PC-9 (cell line): ENCODE data around the gene CNTNAP2. TPM values are rescaled to one million over a fixed set of nuclear protein-coding genes. Genes with fewer than 3 reads are reported as not detected.

Source experiments
- BruUV-seq: library from RNA; stranded (reverse); fragments of 400-500 nt; replicated peaks from 2 replicates; lab custom pipeline; 2021; lab: Mats Ljungman, UMichigan
- CTCF ChIA-PET: fragments of 300-600 bp; sonication (Branson Sonifier 250); formaldehyde crosslinking; loops from one replicate; lab custom pipeline; 2022; ENCODE audit warnings: antibody characterized with exemption; lab: Charles Lee
- POLR2A ChIA-PET: fragments of 300-600 bp; sonication (Branson Sonifier 250); formaldehyde crosslinking; loops from one replicate; lab custom pipeline; 2022; ENCODE audit warnings: antibody characterized with exemption; ENCODE audit not compliant: unreplicated experiment; lab: Charles Lee
- DNase-seq, 2 experiments: peaks; one replicate each; pipeline versions ENCODE4 v3.0.0 to v3.0.0-alpha.2; 2015 to 2022; ENCODE audit warnings: mixed read lengths in 1 of 2
- H2AFZ ChIP-seq: fragments of 200-600 bp; sonication (generic); 2 replicates; pipeline ENCODE4 v1.8.1; 2017; ENCODE audit warnings: antibody characterized with exemption
- H3F3A ChIP-seq: fragments of 200-600 bp; sonication (generic); 2 replicates; pipeline ENCODE4 v1.8.1; 2017; ENCODE audit warnings: antibody characterized with exemption, mild to moderate bottlenecking, low read depth; ENCODE audit not compliant: insufficient read depth
- H3K27ac ChIP-seq: fragments of 200-600 bp; sonication (generic); 2 replicates; pipeline ENCODE4 v1.6.1; 2016; ENCODE audit warnings: mixed run types
- H3K27me3 ChIP-seq: fragments of 200-600 bp; sonication (generic); 2 replicates; pipeline ENCODE4 v1.6.1; 2016; ENCODE audit warnings: low read depth, mixed run types; ENCODE audit not compliant: insufficient read depth
- H3K36me3 ChIP-seq: fragments of 200-600 bp; sonication (generic); 2 replicates; pipeline ENCODE4 v1.6.1; 2016; ENCODE audit warnings: low read depth, mixed run types
- H3K4me1 ChIP-seq: fragments of 200-600 bp; sonication (generic); replicated peaks from 2 replicates; pipeline ENCODE4 v1.6.1; 2016; ENCODE audit warnings: mixed run types; ENCODE audit not compliant: insufficient read depth
- H3K4me2 ChIP-seq: fragments of 200-600 bp; sonication (generic); 2 replicates; pipeline ENCODE4 v1.6.1; 2017; ENCODE audit warnings: mixed run types
- H3K4me3 ChIP-seq: fragments of 200-600 bp; sonication (generic); 2 replicates; pipeline ENCODE4 v1.6.1; 2016; ENCODE audit warnings: mixed run types
- H3K79me2 ChIP-seq: fragments of 200-600 bp; sonication (generic); 2 replicates; pipeline ENCODE4 v1.6.1; 2017; ENCODE audit warnings: low read depth, mixed run types
- H3K9me2 ChIP-seq: fragments of 200-600 bp; sonication (generic); 2 replicates; pipeline ENCODE4 v1.8.1; 2017; ENCODE audit warnings: mild to moderate bottlenecking; ENCODE audit not compliant: insufficient read depth
- H3K9me3 ChIP-seq: fragments of 200-600 bp; sonication (generic); 2 replicates; pipeline ENCODE4 v1.8.1; 2016; ENCODE audit warnings: low read depth; ENCODE audit not compliant: insufficient read depth
- H4K20me1 ChIP-seq: fragments of 200-600 bp; sonication (generic); 2 replicates; pipeline ENCODE4 v1.8.1; 2017; ENCODE audit not compliant: insufficient read depth
- EZH2 ChIP-seq: fragments of 200-600 bp; sonication (generic); IDR thresholded peaks from 2 replicates; pipeline ENCODE4 v1.8.0; 2017; ENCODE audit warnings: antibody characterized with exemption, low read depth
- intact Hi-C: fragments of 100-400 bp; cut with micrococcal nuclease; formaldehyde crosslinking; loops from one replicate; pipeline ENCODE4 v1.10.0; 2022; ENCODE audit not compliant: unreplicated experiment
- total RNA-seq: library from RNA; stranded (reverse); gene quantifications from 2 replicates; pipeline ENCODE4 v1.2.3, GENCODE V29; 2021
- TF ChIP-seq, protein P1 (sequence below): fragments of 200-600 bp; sonication (generic); conservative IDR thresholded peaks from 2 replicates; pipeline ENCODE4 v1.6.1; 2017; ENCODE audit warnings: mixed run types, antibody characterized with exemption, mild to moderate bottlenecking, moderate library complexity

CNTNAP2 gene
- total RNA-seq, 1 experiment from 2014 or later: not detected

DNA sequence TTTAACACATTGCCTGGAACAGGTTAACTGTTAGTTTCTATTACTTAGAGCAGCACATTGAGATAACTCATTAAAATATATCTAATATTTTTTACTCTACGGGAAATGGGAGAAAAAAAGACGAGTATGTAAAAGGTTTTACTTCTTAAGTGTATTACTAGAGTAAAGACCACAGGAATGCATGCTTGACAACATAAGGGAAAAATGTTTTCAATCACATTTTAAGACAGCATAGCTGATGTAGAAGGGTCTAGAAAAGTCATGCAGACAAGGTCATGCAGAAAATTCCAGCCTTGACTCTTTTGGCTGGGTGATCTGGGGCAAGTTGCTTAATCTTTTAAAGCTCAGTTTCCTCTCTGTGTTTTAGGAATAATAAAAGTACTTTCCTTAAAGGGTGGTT lies 806.2 kb downstream of the CNTNAP2 start:
- H3K27ac ChIP-seq: no peak overlapping the region
- H3K9me2 ChIP-seq: no peaks in the 10 kb centered on the region
- DNase-seq: no peak
- no peaks in the 10 kb centered on the region for H3K4me1 ChIP-seq
- BruUV-seq: no TSS peak
- TF ChIP-seq EZH2: no peak
- TF ChIP-seq, protein P1, sequence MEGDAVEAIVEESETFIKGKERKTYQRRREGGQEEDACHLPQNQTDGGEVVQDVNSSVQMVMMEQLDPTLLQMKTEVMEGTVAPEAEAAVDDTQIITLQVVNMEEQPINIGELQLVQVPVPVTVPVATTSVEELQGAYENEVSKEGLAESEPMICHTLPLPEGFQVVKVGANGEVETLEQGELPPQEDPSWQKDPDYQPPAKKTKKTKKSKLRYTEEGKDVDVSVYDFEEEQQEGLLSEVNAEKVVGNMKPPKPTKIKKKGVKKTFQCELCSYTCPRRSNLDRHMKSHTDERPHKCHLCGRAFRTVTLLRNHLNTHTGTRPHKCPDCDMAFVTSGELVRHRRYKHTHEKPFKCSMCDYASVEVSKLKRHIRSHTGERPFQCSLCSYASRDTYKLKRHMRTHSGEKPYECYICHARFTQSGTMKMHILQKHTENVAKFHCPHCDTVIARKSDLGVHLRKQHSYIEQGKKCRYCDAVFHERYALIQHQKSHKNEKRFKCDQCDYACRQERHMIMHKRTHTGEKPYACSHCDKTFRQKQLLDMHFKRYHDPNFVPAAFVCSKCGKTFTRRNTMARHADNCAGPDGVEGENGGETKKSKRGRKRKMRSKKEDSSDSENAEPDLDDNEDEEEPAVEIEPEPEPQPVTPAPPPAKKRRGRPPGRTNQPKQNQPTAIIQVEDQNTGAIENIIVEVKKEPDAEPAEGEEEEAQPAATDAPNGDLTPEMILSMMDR: no peak
- no peaks in the 10 kb centered on the region for H3K27me3 ChIP-seq
- H3K4me2 ChIP-seq: no peak overlapping the region
- ChIA-PET POLR2A (no interaction called here), CTCF (no interaction called here)
- no peaks in the 10 kb centered on the region for H3F3A ChIP-seq
- no peaks in the 10 kb centered on the region for H4K20me1 ChIP-seq
- intact Hi-C loops: no loop called here
- H3K9me3 ChIP-seq: no peaks in the 10 kb centered on the region
- H3K36me3 ChIP-seq: no peaks in the 10 kb centered on the region
- no peak overlapping the region for H2AFZ ChIP-seq
- no peaks in the 10 kb centered on the region for H3K79me2 ChIP-seq
- no peak overlapping the region for H3K4me3 ChIP-seq

DNA sequence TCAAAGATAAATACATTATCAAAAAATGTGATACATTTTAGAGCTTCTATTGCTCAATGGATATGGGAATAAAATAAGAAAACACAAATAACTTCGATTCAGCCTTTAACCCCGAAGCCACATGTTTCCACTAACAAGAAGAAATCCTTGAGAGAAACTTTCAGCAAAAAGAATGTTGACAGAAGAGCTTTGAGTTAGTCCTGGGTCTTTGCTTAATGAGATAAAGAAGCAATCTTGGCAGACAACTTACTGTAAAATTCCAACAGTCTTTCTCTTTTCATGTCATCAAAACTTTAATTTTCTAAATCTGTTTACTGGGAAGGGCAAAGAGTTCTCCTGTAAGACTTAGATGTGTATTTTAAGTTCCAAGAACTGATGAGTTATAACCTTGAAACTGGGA lies 810.2 kb downstream of the CNTNAP2 start:
- CTCF ChIA-PET: no interaction called here
- Histone ChIP-seq H3K27me3 (no peaks in the 10 kb centered on the region), H3K4me2 (no peak overlapping the region), H3K9me3 (no peaks in the 10 kb centered on the region), H3K36me3 (no peaks in the 10 kb centered on the region), H3K79me2 (no peaks in the 10 kb centered on the region), H3K9me2 (no peaks in the 10 kb centered on the region), H4K20me1 (no peaks in the 10 kb centered on the region), H3K27ac (no peak overlapping the region), H3F3A (no peaks in the 10 kb centered on the region), H3K4me1 (no peaks in the 10 kb centered on the region), H2AFZ (no peak overlapping the region), H3K4me3 (no peak overlapping the region)
- TF ChIP-seq EZH2: no peak
- TF ChIP-seq, protein P1: no peak
- no peak for DNase-seq
- POLR2A ChIA-PET: no interaction called here
- no TSS peak for BruUV-seq
- intact Hi-C loops: no loop called here

DNA sequence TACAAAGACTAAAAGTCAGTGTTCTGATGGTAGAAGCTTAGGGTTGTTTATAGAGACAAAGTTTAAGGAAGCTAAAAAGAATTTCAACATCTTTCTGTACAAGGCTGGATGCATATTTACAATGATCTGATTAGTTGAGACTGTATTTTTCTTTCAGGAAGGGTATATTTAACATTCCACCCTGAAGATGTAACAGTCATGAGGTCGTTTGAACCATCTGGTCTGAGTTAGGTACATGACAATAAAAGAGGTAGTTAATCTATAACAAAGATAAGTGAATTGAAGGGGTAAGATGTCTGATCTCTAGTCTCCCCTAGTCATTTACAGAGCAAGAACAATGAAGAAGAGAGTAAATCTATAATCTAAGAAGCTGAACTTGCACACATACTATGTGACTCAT lies 821.2 kb downstream of the CNTNAP2 start:
- no peak for DNase-seq
- Histone ChIP-seq H3K27me3 (0 out of 2 replicates have a peak, but pooled peaks cover 4% of the 10 kb centered on the region), H4K20me1 (no peaks in the 10 kb centered on the region), H3K36me3 (no peaks in the 10 kb centered on the region), H3K9me2 (no peaks in the 10 kb centered on the region), H3K4me3 (no peak overlapping the region), H3K4me2 (no peak overlapping the region), H2AFZ (no peak overlapping the region), H3K9me3 (no peaks in the 10 kb centered on the region), H3K27ac (no peak overlapping the region), H3F3A (no peaks in the 10 kb centered on the region), H3K4me1 (no peaks in the 10 kb centered on the region), H3K79me2 (no peaks in the 10 kb centered on the region)
- ChIA-PET POLR2A (no interaction called here), CTCF (no interaction called here)
- intact Hi-C loops: no loop called here
- no TSS peak for BruUV-seq
- TF ChIP-seq, protein P1: no peak
- TF ChIP-seq EZH2: no peak
